Body of pancreas (tissue), 4 donors: ENCODE measurements around the gene ROBO2.

Source experiments
- POLR2A ChIP-seq, 3 donors: fragments of 450-650 bp; IDR thresholded peaks; one replicate each; pipeline ENCODE4 v1.6.1; 2016; ENCODE audit warnings: antibody characterized with exemption in 3 of 3, mild to moderate bottlenecking in 2 of 3
- TF ChIP-seq, protein P1 (sequence below), 7 experiments: fragments of 450-650 bp in 4 of 7; fragments of 200-600 bp in 3 of 7; sonication (generic) in 3 of 7; IDR thresholded peaks; one replicate each; pipeline ENCODE4 v1.5.1; 2016 to 2019; ENCODE audit warnings: antibody characterized with exemption in 7 of 7

- TF ChIP-seq, protein P1, sequence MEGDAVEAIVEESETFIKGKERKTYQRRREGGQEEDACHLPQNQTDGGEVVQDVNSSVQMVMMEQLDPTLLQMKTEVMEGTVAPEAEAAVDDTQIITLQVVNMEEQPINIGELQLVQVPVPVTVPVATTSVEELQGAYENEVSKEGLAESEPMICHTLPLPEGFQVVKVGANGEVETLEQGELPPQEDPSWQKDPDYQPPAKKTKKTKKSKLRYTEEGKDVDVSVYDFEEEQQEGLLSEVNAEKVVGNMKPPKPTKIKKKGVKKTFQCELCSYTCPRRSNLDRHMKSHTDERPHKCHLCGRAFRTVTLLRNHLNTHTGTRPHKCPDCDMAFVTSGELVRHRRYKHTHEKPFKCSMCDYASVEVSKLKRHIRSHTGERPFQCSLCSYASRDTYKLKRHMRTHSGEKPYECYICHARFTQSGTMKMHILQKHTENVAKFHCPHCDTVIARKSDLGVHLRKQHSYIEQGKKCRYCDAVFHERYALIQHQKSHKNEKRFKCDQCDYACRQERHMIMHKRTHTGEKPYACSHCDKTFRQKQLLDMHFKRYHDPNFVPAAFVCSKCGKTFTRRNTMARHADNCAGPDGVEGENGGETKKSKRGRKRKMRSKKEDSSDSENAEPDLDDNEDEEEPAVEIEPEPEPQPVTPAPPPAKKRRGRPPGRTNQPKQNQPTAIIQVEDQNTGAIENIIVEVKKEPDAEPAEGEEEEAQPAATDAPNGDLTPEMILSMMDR (IDR thresholded peaks at IDR 0.05), result no peak
- no peak for TF ChIP-seq POLR2A (IDR thresholded peaks at IDR 0.05)
Observed at GRCh38 chr3:77134769-77135168, 94.9 kb downstream of the ROBO2 start.
